NCI-H526 (cell line): ENCODE data around the gene PTCHD4.

ENCODE experiments used
- DNase-seq, 2 experiments: peaks; one replicate each; lab custom pipeline; 2025; lab: John Stamatoyannopoulos, UW

The PTCHD4 gene

DNA sequence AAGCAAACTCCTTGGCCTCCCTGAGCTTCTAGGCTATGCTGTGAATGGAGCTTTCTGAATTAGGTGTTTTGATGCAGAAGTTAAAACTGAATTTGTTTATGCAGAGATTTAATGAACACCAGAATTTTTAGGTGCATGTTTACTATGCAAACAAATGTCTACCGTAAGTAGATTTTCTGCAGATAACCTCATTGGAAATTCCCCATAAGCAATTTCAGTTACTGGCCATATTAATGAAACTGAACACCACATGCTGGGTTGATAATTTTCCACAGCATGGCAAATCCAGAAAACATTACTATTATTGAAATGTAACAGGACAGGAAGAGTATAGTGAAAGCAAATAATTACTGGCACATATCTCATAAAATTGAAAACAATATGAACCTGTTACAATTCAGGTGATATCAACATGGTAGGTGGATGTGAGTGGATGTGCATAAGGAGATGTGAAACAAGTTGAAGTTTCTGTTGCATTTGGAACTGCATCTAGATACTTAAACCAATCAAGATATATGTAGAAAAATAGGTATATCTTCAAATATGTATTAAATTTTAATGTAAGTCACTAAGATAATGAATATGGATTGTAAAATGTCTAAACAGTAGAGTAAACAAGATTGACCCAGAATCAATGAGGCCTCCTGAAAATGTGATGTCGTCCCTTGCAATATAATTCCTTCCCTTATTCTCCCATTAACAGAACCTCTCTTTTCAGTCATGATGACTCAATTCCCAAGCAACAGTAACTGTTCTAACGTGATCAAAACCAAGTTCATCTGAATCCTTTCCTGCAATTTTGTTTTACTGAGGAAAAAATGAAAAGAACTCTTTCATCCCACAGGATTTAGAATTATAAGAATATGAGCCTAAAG lies 11.0 kb downstream of the PTCHD4 start:
- DNase-seq: peak; percentile 74 to 75

DNA sequence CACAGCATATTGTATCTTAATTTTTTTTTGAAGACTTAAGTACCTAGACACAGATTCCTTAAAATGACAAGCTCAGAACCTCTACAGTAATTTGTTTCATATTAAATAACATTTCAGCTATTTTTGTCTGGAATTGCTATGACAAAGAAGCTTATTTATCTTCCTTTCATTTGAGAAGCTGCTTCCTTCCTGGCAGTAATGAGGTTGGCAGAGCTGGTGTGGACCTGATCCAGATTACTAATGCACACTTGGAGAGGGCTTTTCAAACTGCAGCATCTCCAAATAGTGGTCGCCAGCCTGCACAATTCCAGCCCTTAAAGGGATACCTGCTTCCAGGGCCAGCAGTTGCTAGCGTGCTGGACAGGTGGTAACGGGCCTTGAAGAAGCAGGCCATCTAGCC lies 12.1 kb downstream of the PTCHD4 start:
- peak in 1 of 2 experiments; percentile 44 for DNase-seq

DNA sequence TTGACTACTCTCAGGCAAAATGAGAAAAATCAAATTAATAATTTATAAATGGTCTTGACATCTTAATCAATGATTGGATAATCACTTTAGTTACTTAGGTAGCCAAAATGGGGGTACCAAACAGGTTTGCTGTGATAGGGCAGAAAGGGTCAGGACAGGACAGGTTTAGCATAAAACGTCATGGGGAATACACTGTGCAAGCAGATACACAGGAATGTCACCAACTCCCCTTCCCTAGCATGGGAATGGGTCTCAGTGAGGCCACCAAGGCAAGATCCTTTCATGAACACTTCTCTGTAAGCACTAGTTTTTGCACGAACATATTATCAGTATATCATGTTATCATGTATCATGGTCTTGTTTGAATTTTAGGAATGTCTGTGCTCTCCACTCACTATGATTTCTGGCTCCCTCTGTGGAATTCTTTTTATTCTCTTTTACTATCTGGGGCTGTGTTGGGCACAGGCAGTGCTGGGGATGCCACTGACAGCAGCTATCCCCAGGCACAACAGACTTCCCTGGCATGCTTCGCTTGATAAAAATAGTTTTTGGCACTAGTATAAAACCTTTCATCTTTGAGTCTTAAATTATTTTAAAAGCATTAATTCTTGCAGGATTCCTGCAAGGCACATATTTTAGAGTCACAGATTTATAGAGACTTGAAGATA lies 18.3 kb downstream of the PTCHD4 start:
- no peak for DNase-seq

DNA sequence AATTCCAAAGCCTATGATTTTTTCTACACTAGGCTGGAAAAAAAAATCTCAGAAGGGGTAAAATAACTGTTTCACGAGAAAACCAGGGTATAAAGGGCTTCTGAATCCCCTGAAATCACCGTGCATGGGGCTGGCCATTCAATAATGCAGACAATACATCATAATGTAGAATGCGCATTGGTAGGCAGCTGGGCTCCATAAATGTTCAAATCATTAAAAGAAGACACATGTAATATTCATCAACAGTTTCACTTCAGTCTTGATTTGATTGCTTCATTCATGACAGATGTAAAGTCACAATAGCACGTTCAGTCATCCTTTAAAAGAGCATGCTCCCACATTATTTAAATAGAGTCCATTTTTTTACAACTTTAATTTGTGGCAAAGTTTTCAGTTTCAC lies 20.5 kb downstream of the PTCHD4 start:
- no peak for DNase-seq

DNA sequence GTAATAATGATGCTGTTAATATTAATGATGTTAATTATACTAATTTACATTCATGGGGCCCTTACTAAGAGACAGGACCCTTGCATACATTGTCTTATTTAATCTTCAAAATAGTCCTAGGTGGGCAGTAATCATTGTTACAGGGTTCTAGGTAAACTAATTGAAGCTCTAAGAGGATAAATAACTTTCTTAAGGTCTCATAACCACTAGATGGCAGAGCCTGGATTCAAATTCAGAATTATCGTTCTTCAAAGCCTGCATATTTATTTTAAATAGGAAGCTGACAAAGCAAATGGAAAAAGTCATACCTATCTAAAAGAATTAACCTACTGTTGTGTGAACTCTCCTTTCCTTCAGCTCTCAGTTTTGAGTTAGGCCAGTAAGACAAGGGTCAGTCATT lies 23.5 kb downstream of the PTCHD4 start:
- DNase-seq: peak; percentile 33 to 58

DNA sequence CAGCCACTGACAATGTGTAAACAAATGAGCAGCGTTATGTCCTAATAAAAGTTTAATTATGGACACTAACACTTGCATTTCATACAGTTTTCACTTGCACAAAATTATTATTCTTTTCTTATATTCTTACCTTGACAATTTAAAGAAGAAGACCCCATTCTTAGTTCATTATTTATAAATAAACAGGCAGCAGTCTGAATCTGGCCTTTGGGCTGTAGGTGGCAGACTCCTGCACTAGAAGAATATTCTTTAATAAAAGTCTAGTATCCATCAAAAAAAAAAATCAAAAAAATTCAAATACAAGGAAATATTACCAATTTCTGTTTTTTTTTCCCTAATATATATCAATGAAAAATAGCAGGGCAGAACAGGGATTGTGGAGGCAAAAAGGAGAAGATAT lies 24.8 kb downstream of the PTCHD4 start:
- no peak for DNase-seq

DNA sequence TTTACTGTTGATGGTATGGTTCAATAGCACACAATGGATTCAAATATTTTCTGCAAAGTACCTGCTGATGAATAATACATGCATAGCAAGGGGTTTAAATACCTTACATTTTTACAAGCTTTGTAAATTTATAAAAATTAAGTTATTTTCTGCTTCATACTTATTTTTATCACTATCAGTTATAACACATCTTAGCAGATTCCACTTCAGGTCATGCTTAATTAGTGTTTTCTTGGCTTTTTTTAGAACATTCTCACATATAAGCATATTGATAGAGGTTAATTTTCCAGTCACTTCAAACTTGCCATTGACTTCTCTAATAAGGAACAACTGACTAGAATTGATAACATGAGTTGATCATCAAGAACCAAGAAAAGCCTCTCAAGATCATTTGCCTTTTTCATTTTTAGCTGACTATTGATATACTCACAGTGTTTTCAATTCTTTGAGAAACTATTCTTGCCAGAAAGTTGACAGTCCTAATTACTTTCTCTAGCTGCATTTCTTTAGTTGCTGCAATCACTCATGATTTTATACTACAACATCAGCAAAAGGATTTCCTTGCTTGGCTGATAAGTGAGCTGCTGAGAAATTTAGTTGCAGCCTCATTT lies 25.8 kb downstream of the PTCHD4 start:
- DNase-seq: no peak

DNA sequence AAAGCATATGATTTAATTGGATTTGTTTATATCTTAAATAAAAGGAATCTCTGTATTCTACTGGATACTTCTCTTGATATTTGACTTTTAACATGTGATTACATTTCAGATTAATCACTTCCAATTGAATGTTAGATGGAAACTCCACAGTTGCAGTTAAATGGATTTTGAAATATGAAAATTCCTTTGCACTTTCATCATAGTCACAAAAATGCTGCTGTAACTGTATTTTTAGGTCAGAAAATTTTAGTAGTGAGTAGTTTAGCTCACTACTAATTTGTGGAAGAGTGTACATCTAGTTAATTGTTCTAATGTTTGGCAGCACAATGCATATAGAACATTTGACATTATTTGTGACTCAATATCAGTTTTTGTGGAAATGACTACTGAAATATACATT lies 26.8 kb downstream of the PTCHD4 start:
- no peak for DNase-seq

DNA sequence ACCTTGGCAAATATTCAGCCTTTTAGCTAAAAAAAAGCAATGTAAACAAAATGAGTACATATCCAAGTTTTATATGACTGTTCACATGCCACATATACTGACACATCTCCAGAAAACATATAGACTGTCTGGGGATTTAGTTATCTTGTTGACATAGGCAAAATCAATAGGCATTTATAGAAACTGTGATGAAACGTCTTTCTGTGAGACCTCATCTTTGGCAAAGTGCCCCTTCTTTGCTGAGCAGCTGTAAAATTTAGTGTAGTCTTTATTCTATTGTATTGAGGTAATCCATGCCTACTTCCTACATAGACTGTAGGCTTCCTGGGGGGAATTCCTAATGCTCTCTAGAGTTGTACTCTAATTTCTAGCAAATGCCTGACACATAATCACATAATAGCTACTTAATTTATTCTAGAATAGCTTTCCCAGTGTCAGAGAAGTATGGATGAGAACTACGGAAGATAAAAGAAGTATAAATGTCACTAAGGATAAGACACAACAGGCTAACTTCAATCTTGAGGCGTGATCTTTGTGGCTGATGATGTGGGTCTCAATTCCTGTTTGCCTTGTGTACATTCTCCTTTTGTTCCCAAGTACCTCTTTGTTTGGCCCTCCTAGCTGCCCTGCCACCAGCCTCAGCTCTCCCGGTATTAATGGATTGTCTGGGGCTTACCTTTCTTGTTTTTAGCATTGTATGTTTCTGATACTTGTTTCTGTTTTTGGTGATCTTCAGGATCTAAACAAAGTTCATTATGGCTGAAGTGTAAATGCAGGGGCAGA lies 30.6 kb downstream of the PTCHD4 start:
- peak; percentile 65 to 68 for DNase-seq

DNA sequence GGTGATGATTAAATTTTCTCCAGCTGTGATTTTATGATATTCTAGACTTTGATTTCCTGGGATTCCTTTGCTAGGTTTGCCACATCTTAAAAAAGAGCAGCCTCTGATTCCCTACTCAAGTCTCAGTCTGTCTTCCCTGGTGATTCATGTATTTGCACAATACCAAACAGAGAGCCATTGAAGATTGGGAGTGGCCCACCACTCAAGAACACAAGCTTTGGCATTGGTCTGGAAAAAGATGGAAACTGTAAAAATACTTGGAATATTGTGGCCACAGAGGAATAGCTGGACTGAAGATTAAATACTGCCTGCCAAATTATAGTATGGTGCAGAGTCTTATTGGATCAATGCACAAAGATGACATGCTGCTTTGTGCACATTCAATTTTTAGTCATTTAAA lies 32.9 kb downstream of the PTCHD4 start:
- DNase-seq: no peak

DNA sequence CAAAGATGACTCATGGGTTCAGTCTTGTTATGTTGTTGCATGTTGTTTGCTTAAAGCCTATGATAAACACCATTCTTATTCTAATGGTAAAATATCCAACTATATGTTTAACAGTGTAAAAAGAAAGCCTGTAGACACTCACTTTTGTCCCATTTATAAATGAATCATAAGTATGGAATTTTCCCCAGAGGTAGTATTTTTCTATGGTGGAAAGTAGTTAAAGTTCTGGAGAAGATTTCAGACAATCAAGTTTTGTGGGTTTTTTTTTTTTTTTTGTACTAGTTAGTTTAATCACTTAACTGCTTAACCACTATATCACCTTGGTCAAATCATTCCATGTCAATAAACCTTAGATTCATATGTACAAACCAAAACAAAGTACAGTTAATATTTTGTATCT lies 35.8 kb downstream of the PTCHD4 start:
- no peak for DNase-seq

DNA sequence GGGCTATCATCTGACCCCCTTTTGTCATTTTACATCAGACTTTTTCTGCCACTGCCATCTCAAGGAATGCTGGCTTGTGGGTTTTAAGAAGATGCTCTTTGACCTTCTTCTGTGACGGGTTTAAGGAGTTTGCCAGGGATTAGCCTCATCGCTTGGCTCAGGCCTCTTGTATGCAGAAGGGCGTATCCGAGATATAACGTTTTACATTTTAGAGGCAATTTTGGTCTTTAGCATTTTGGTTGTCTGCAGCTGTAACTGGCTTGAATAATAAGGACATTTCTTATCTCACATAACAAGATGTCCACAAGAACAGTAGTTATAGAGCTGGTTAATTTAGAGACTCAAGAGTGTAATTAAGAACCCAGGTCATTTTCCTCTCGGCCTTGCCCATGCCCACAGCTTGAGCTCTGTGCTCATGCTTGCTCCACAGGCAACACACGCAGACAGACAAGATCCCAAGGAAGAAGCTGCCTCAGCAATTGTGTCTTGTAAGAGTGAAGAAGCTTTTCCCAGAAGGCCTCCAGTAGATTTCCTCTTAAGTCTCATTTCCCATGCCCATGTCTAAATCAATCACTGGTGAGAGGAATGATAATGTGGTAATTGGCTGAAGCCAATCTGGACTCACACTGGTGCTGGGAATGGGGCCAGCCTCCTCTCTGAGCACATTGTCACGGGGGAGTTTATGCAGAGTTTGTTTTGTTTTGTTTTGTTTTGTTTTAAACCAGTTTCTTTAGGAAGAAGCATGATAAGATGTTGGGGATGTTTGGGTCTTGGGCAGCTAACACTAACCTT lies 36.8 kb downstream of the PTCHD4 start:
- DNase-seq: no peak

DNA sequence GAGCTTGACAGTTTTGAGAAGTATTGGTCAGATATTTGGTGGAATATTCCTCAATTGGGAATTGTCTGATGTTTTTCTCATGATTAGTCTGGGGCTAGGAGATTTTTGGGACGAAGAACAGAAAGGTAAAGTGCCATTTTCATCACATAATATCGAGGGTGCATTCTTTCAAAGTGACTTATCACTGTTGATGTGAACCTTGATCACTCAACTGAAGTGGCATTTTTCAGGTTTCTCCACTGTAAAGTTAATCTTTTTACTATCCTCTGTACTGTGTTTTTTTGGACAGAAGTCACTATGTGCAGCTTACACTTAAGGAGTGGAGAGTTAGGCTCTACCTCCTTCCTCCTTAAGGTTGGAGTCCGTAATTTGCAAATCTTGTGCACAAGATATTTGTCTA lies 39.2 kb downstream of the PTCHD4 start:
- DNase-seq: no peak

DNA sequence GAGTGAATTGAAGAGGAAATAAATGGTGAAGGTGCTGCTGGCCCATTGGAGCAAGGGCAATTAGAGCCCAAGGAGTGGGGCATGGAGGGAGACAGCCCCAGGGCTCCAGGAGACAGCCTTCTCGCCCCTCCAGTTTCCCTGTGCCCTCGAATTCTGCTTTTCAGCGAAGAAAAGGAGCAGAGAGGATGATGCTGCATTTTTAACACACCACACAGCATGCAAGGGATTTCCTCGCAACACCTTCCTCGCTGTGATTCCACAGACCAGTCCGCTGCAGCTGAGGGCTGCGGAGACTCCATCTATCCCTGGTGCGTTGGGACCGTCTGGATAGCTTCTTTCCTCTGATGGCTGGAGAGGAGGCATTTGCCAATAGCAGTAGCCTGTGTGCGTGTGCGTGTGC lies 41.7 kb downstream of the PTCHD4 start:
- DNase-seq: peak in 1 of 2 experiments; percentile 35

DNA sequence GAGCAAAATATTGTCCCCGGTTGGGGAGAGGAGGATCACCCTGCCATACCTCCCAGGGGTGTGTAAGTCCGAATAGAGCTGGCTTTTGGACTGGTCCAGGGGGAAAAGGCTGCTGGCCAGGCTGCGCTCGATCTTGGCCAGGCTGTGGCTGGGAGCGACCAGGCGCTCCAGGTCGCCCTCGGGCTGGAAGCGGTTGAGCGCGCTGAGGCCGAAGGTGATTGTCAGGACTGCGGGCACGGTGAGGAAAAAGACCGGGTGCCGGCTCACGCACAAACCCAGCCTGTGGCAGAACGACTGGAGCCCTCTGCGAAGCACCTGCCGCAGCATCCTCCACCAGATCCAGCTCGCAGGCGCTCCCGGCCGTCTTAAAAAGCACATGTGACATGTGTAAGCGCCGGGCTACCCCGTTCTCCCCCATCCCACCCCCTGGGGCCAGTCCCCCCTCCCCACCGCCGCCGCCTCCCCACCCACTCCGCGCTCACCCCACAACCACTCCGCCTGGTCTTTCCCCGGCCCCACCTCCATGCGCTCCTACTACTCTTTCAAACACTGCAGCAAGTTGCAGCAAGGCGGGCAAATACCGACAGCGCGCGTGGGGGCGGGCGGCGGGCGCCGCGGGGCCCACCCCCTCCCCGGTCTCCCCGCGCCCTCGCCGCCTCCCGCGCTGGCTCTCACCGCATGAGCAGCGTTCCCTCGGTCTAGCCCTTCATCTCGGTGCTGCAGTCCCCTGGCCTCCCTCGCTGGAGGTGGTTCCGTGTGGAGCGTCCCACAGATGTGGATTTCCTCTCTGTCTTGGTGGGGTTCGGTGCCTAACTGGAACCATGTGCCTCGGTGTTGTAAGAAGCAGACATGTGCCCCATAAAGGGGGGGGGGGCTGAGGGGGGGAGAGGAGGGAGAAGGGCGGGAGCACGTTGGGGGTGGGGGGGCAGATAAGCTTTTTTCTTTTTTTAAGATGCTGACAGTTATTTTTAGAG lies 42.4 kb downstream of the PTCHD4 start:
- peak; percentile 41 to 68 for DNase-seq

DNA sequence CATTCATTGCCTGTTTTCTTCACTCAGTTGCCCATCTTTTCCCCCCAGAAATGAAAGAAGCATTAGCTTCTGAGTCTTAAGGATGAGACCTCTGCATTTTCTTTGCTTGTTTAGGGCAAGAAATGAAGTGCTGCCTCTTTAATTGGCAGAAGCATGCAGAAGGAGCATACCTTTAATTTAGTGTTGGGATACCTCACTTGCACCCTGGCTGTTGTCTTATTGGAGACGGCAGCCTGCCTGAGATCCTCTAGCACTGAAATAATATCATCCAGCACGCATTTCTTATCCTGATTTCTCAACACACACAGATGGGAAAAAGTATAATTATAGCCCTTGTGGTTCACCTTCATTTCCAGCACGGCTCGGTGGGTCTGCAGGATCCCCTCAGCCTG lies 43.1 kb downstream of the PTCHD4 start:
- DNase-seq: peak in 1 of 2 experiments; percentile 35

DNA sequence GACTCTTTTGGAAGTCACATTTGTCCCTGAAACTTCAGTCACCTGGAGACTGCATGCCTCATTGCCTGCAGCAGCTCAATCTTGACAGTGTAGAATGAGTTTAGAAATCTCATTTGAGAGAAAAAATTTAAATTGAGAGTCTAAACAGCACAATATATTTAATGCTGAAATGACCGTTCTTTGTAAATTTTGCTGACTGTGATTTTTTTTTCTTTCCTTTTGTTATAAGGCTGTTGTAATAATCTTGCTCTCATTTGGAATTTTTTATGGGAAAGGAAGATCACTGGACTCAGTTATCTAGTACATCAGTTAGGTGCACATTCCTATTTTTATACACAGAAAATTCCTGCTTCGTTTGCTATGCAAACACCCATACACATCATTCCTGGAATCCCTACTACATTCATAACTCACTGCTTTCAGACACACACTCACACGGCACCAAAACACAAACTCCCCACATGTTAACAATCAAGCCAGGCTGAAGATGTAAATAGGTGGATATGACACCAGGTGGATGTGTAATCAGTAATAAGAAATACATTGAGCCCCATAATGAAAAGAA lies 43.8 kb downstream of the PTCHD4 start:
- DNase-seq: peak in 1 of 2 experiments; percentile 32

DNA sequence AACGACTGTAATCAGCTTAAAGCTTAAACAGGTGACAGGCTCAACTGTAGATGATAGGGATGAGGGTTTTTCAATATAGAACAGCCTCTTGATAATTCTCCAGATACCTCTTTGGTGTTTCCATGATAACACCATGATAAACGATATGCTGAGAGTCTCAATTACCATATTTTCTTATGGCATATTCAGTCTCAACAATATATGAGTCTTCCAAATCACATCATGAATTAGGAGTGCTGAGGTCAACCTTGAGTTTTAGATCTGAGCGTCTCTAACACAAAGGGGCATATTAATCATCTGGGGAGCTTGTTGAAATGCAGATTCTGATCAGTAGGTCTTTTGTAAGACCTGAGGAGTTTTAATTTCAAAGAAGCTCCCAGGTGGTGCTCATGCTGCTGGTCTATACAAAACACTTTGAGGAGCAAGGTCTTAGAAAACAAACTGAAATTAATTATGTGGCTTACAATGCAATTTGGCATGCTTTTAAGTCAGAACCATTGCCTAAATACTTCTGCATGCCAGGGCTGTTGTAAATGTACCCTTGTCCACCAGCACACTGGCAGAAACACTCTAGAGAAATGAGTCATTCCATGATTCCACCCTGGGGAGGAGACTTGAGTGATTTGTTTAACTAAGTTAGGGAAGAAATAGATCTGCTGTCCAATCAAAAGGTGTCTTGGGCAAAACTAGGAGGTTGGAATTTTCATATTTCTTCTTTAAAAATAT lies 49.6 kb downstream of the PTCHD4 start:
- no peak for DNase-seq
